K562 (cell line): ENCODE measurements around the gene OPA3. TPM values are rescaled to one million over a fixed set of nuclear protein-coding genes. Genes with fewer than 3 reads are reported as not detected.

Source experiments
- CEBPB ChIP-seq: fragments of 450-650 bp; IDR thresholded peaks from 2 replicates; pipeline ENCODE4 v1.6.1; 2016; ENCODE audit warnings: missing genetic modification characterization, missing compliant biosample characterization
- ESRRA ChIP-seq: fragments of 450-650 bp; IDR thresholded peaks from 2 replicates; pipeline ENCODE4 v1.6.1; 2014; ENCODE audit warnings: low read depth, mild to moderate bottlenecking, moderate library complexity, borderline replicate concordance
- EWSR1 ChIP-seq: fragments of 450-650 bp; IDR thresholded peaks from 2 replicates; pipeline ENCODE4 v1.6.1; 2018; ENCODE audit warnings: borderline replicate concordance, mild to moderate bottlenecking, low read depth, moderate library complexity; ENCODE audit not compliant: partially characterized antibody
- FOSL1 ChIP-seq: fragments of 200-800 bp; sonication (Bioruptor generic); conservative IDR thresholded peaks from 2 replicates; pipeline ENCODE4 v1.6.1; 2016; ENCODE audit warnings: missing genetic modification characterization, missing compliant biosample characterization
- HNRNPUL1 ChIP-seq: fragments of 200-400 bp; formaldehyde crosslinking; IDR thresholded peaks from 2 replicates; pipeline ENCODE4 v1.6.1; 2017; ENCODE audit warnings: low read length
- MCM7 ChIP-seq, 2 experiments: fragments of 450-650 bp; IDR thresholded peaks; 2 replicates each; pipeline ENCODE4 v1.6.1; 2016 to 2018
- MTA1 ChIP-seq: fragments of 450-650 bp; IDR thresholded peaks from 2 replicates; pipeline ENCODE4 v1.6.1; 2017; ENCODE audit warnings: borderline replicate concordance
- MXI1 ChIP-seq: IDR thresholded peaks from 2 replicates; pipeline ENCODE4 v1.6.1; 2011; ENCODE audit warnings: low read depth, mild to moderate bottlenecking, improper control_type of control experiment, low read length
- PHF21A ChIP-seq: fragments of 450-650 bp; IDR thresholded peaks from 2 replicates; pipeline ENCODE4 v1.6.1; 2017; ENCODE audit warnings: low read depth, borderline replicate concordance
- RBBP5 ChIP-seq: fragments of 200-600 bp; sonication (generic); IDR thresholded peaks from 2 replicates; pipeline ENCODE4 v1.6.1; 2012; ENCODE audit warnings: borderline replicate concordance, mild to moderate bottlenecking, low read length, control low read depth, inconsistent platforms; ENCODE audit not compliant: insufficient read depth, poor library complexity, severe bottlenecking
- SFPQ ChIP-seq: fragments of 200-400 bp; formaldehyde crosslinking; IDR thresholded peaks from 2 replicates; pipeline ENCODE4 v1.6.1; 2017; ENCODE audit warnings: mild to moderate bottlenecking, low read depth, low read length, moderate library complexity
- SMARCA4 ChIP-seq: fragments of 450-650 bp; IDR thresholded peaks from 2 replicates; pipeline ENCODE4 v1.6.1; 2016
- TCF3 ChIP-seq: sonication (generic); formaldehyde crosslinking; IDR thresholded peaks from 2 replicates; pipeline ENCODE4 v1.4.0; 2020; ENCODE audit warnings: mild to moderate bottlenecking, missing genetic modification reagents
- ZNF3 ChIP-seq: fragments of 250-450 bp; sonication (Bioruptor Pico); IDR thresholded peaks from 2 replicates; pipeline ENCODE4 v1.5.0; 2021; ENCODE audit warnings: mild to moderate bottlenecking, moderate library complexity
- polyA plus RNA-seq, 8 experiments: library from polyadenylated mRNA; depleted of rRNA in 4 of 8; stranded (reverse) in 5 of 8; unstranded in 3 of 8; fragments of >200 nt; fragmentation: Nextera tagmentation in 2 of 8; fragmentation: Illumina TruSeq in 1 of 8; extraction: Ambion mirVana in 2 of 8; extraction: Trizol in 1 of 8; gene quantifications; 2 replicates each; pipeline versions ENCODE4 v1.2.1 to v1.2.3, GENCODE V29; 2011 to 2014; ENCODE audit warnings: inconsistent platforms in 1 of 8, missing spikeins in 1 of 8
- total RNA-seq, 7 experiments: library from RNA; depleted of rRNA in 6 of 7; stranded (reverse); fragments of >200 nt in 6 of 7; fragmentation: Illumina TruSeq in 2 of 7; extraction: Trizol in 2 of 7; gene quantifications; 2 replicates each; pipeline versions ENCODE4 v1.2.1 to v1.2.3, GENCODE V29; 2011 to 2021; ENCODE audit warnings: low replicate concordance in 1 of 7
- TF ChIP-seq, protein P1 (sequence below): sonication (generic); formaldehyde crosslinking; IDR thresholded peaks from 2 replicates; pipeline ENCODE4 v1.8.0; 2023; ENCODE audit warnings: missing genetic modification reagents, mild to moderate bottlenecking, borderline replicate concordance
- TF ChIP-seq, protein P2 (sequence below): fragments of 250-450 bp; sonication (Bioruptor Pico); IDR thresholded peaks from 2 replicates; pipeline ENCODE4 v1.8.0; 2021; ENCODE audit warnings: borderline replicate concordance, mild to moderate bottlenecking, moderate library complexity; ENCODE audit not compliant: poor library complexity, severe bottlenecking
- TF ChIP-seq, protein P3 (sequence below): fragments of 250-450 bp; sonication (Bioruptor Pico); IDR thresholded peaks from 2 replicates; pipeline ENCODE4 v1.8.0; 2021; ENCODE audit warnings: mild to moderate bottlenecking, moderate library complexity

OPA3 gene
- total and polyA plus RNA-seq, 9 of the 15 experiments (the other 6 are each of a cell fraction or from before 2014, with no cell fraction given): 1.4 to 18.8 (median 9.0) TPM

DNA sequence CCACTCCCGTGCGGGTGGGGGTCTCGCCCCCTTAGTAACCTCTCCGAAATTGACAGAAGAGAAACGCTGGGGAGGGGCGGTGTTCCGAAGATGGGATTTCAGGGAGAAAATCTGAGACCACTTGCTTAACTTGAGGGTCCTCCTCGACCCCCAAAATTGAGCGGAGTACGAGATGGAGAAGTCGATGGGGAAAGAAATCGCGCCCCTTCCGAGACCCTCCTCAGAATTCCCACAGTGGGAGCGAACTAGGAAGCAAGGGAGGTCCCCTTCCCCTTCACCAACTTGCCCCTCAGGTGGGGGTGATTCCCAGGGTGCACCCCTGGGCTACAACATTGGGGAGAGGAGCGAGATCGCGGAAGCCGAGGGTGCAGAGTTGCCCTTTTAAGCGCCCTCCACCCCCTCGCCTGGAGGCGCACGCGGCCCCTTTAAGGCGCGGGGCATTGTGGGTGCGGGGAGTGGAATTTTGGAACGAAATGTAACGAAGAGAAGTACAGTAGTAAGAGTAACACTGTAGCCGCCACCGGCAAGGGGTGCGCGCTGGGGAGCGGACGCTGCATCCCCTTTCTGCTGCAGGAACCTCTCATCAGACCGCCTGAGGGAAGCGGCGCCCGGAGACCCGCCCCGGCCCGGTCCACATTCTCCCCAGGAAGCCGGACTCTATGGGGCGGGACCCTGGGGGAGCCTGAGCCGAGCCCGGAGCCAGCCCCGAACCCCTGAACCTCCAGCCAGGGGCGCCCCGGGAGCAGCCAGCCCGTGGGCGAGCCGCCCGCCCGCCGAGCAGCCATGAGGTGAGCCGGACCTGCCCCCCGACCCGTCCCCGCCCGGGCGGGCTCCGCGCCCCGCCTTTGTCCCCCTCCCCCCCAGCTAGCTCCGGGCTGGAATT lies 77.4 kb downstream of the OPA3 start, which contains the start of gene VASP (continued):
- TF ChIP-seq, protein P1, sequence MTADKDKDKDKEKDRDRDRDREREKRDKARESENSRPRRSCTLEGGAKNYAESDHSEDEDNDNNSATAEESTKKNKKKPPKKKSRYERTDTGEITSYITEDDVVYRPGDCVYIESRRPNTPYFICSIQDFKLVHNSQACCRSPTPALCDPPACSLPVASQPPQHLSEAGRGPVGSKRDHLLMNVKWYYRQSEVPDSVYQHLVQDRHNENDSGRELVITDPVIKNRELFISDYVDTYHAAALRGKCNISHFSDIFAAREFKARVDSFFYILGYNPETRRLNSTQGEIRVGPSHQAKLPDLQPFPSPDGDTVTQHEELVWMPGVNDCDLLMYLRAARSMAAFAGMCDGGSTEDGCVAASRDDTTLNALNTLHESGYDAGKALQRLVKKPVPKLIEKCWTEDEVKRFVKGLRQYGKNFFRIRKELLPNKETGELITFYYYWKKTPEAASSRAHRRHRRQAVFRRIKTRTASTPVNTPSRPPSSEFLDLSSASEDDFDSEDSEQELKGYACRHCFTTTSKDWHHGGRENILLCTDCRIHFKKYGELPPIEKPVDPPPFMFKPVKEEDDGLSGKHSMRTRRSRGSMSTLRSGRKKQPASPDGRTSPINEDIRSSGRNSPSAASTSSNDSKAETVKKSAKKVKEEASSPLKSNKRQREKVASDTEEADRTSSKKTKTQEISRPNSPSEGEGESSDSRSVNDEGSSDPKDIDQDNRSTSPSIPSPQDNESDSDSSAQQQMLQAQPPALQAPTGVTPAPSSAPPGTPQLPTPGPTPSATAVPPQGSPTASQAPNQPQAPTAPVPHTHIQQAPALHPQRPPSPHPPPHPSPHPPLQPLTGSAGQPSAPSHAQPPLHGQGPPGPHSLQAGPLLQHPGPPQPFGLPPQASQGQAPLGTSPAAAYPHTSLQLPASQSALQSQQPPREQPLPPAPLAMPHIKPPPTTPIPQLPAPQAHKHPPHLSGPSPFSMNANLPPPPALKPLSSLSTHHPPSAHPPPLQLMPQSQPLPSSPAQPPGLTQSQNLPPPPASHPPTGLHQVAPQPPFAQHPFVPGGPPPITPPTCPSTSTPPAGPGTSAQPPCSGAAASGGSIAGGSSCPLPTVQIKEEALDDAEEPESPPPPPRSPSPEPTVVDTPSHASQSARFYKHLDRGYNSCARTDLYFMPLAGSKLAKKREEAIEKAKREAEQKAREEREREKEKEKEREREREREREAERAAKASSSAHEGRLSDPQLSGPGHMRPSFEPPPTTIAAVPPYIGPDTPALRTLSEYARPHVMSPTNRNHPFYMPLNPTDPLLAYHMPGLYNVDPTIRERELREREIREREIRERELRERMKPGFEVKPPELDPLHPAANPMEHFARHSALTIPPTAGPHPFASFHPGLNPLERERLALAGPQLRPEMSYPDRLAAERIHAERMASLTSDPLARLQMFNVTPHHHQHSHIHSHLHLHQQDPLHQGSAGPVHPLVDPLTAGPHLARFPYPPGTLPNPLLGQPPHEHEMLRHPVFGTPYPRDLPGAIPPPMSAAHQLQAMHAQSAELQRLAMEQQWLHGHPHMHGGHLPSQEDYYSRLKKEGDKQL (CRISPR knock-in tag): no peak; the same call in 1 of the 2 replicates
- TF ChIP-seq MCM7 (IDR thresholded peaks at IDR 0.05) (no peak), EWSR1 (no peak), MTA1 (0 out of 2 replicates have a peak, but pooled peaks have one; percentile 20), SFPQ (no peak), SMARCA4 (no peak), MXI1 (0 out of 2 replicates have a peak, but pooled peaks have one; percentile 22), CEBPB (no peak), RBBP5 (peak; percentile 83), ZNF3 (CRISPR knock-in tag) (no peak), TCF3 (CRISPR knock-in tag) (no peak), HNRNPUL1 (no peak), PHF21A (no peak), FOSL1 (peak; percentile 79), ESRRA (0 out of 2 replicates have a peak, but pooled peaks have one; percentile 26)
- TF ChIP-seq, protein P2, sequence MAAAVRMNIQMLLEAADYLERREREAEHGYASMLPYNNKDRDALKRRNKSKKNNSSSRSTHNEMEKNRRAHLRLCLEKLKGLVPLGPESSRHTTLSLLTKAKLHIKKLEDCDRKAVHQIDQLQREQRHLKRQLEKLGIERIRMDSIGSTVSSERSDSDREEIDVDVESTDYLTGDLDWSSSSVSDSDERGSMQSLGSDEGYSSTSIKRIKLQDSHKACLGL: no peak
- TF ChIP-seq, protein P3, sequence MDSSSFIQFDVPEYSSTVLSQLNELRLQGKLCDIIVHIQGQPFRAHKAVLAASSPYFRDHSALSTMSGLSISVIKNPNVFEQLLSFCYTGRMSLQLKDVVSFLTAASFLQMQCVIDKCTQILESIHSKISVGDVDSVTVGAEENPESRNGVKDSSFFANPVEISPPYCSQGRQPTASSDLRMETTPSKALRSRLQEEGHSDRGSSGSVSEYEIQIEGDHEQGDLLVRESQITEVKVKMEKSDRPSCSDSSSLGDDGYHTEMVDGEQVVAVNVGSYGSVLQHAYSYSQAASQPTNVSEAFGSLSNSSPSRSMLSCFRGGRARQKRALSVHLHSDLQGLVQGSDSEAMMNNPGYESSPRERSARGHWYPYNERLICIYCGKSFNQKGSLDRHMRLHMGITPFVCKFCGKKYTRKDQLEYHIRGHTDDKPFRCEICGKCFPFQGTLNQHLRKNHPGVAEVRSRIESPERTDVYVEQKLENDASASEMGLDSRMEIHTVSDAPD: no peak
